Fibroblast of lung (primary cell): ENCODE measurements around the gene CLNK. TPM values are rescaled to one million over a fixed set of nuclear protein-coding genes. Genes with fewer than 3 reads are reported as not detected.

ENCODE experiments used
- DNase-seq, 2 donors: peaks; one replicate each; pipeline versions ENCODE4 v3.0.0 to v3.0.0-alpha.2; 2010; ENCODE audit warnings: low read depth in 2 of 2
- H2AFZ ChIP-seq: 2 replicates; pipeline ENCODE4 v1.5.1; 2012; ENCODE audit warnings: low read length, control low read depth, inconsistent platforms
- H3K27ac ChIP-seq: 2 replicates; pipeline ENCODE4 v1.5.1; 2011; ENCODE audit warnings: low read length, control low read depth; ENCODE audit not compliant: insufficient read depth
- H3K27me3 ChIP-seq: 2 replicates; pipeline ENCODE4 v1.5.1; 2011; ENCODE audit warnings: mild to moderate bottlenecking, low read length; ENCODE audit not compliant: control insufficient read depth, insufficient read depth
- H3K36me3 ChIP-seq: 2 replicates; pipeline ENCODE4 v1.5.1; 2011; ENCODE audit warnings: low read length; ENCODE audit not compliant: control insufficient read depth, insufficient read depth
- H3K4me1 ChIP-seq: 2 replicates; pipeline ENCODE4 v1.5.1; 2011; ENCODE audit warnings: low read length; ENCODE audit not compliant: control insufficient read depth, insufficient read depth; ENCODE audit errors: extremely low read depth
- H3K4me2 ChIP-seq: 2 replicates; pipeline ENCODE4 v1.5.1; 2011; ENCODE audit warnings: low read length, control low read depth; ENCODE audit not compliant: insufficient read depth; ENCODE audit errors: extremely low read depth
- H3K4me3 ChIP-seq, 4 experiments: fragments of 200-600 bp in 1 of 4; sonication (generic) in 1 of 4; replicated peaks in 1 of 4; 2 replicates each; pipeline ENCODE4 v1.5.1; 2011 to 2016; ENCODE audit warnings: low read length in 4 of 4, low read depth in 3 of 4, mild to moderate bottlenecking in 3 of 4, control low read depth in 2 of 4, inconsistent platforms in 1 of 4, mixed read lengths in 1 of 4; ENCODE audit not compliant: insufficient read depth in 1 of 4; ENCODE audit errors: control extremely low read depth in 1 of 4
- H3K79me2 ChIP-seq: 2 replicates; pipeline ENCODE4 v1.5.1; 2012; ENCODE audit warnings: mild to moderate bottlenecking, low read length, inconsistent platforms; ENCODE audit not compliant: control insufficient read depth, insufficient read depth
- H3K9ac ChIP-seq: 2 replicates; pipeline ENCODE4 v1.5.1; 2011; ENCODE audit warnings: mild to moderate bottlenecking, low read length, control low read depth; ENCODE audit not compliant: insufficient read depth
- H3K9me3 ChIP-seq: 2 replicates; pipeline ENCODE4 v1.5.1; 2012; ENCODE audit warnings: low read depth, low read length; ENCODE audit not compliant: control insufficient read depth, insufficient read depth
- H4K20me1 ChIP-seq: 2 replicates; pipeline ENCODE4 v1.5.1; 2011; ENCODE audit warnings: low read length; ENCODE audit not compliant: control insufficient read depth, insufficient read depth; ENCODE audit errors: extremely low read depth
- EZH2 ChIP-seq: IDR thresholded peaks from 2 replicates; pipeline ENCODE4 v1.5.1; 2012; ENCODE audit warnings: low read length, control low read depth, mild to moderate bottlenecking; ENCODE audit errors: missing control alignments
- polyA plus RNA-seq, 2 donors: library from polyadenylated mRNA; depleted of rRNA in 1 of 2; stranded (reverse) in 1 of 2; unstranded in 1 of 2; fragments of >200 nt; gene quantifications; 2 replicates each; pipeline ENCODE4 v1.2.1, GENCODE V29; 2011 to 2012; ENCODE audit warnings: missing spikeins in 1 of 2
- total RNA-seq: library from RNA; depleted of rRNA; stranded (reverse); fragments of >200 nt; gene quantifications from 2 replicates; pipeline ENCODE4 v1.2.1, GENCODE V29; 2014
- TF ChIP-seq, protein P1 (sequence below), 2 donors: IDR thresholded peaks in 1 of 2; conservative IDR thresholded peaks in 1 of 2; 1 replicate in 1 of 2; 2 replicates in 1 of 2; pipeline ENCODE4 v1.5.1; 2011 to 2012; ENCODE audit warnings: low read length in 2 of 2, control low read depth in 1 of 2, inconsistent platforms in 1 of 2, low read depth in 1 of 2, mild to moderate bottlenecking in 1 of 2

The CLNK gene
- total and polyA plus RNA-seq, 2 donors (not counting 1 experiment from before 2014, with no cell fraction given), result not detected

DNA sequence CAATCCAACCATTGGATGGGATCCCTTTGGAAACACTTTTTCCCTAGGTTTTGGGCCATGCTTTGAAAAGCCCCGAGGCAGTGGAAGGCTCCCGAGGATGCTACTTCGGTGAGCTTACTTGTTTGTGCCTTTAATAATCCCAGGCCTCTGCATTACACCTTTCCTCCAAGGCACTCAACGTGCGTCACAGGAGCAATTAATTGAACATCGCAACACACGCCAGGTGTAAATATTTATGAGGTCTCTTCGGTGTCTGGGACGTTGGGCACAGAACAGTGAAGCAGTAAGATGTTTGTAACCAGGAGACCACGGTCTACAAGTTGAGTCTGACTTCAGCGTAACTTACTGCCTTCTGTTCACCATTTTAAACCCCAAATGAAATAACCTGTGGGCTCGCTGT lies 97.3 kb downstream of the CLNK start:
- H3K9me3 ChIP-seq, result no peaks in the 10 kb centered on the region
- no peak overlapping the region for H3K4me3 ChIP-seq
- H3K4me2 ChIP-seq, result no peak overlapping the region
- no peaks in the 10 kb centered on the region for H3K79me2 ChIP-seq
- no peaks in the 10 kb centered on the region for H4K20me1 ChIP-seq
- H3K36me3 ChIP-seq, result no peaks in the 10 kb centered on the region
- H2AFZ ChIP-seq, result no peak overlapping the region
- H3K9ac ChIP-seq, result no peak overlapping the region
- H3K4me1 ChIP-seq, result peaks cover 10% of the 10 kb centered on the region
- TF ChIP-seq, protein P1, sequence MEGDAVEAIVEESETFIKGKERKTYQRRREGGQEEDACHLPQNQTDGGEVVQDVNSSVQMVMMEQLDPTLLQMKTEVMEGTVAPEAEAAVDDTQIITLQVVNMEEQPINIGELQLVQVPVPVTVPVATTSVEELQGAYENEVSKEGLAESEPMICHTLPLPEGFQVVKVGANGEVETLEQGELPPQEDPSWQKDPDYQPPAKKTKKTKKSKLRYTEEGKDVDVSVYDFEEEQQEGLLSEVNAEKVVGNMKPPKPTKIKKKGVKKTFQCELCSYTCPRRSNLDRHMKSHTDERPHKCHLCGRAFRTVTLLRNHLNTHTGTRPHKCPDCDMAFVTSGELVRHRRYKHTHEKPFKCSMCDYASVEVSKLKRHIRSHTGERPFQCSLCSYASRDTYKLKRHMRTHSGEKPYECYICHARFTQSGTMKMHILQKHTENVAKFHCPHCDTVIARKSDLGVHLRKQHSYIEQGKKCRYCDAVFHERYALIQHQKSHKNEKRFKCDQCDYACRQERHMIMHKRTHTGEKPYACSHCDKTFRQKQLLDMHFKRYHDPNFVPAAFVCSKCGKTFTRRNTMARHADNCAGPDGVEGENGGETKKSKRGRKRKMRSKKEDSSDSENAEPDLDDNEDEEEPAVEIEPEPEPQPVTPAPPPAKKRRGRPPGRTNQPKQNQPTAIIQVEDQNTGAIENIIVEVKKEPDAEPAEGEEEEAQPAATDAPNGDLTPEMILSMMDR (conservative IDR thresholded peaks at IDR 0.05 in 1 of 2, IDR thresholded peaks at IDR 0.05 in 1 of 2; ENCODE audit: low read depth in 1 of 2, low read length in 2 of 2), result no peak
- no peak for TF ChIP-seq EZH2
- H3K27ac ChIP-seq, result no peak overlapping the region
- H3K27me3 ChIP-seq, result no peaks in the 10 kb centered on the region
- no peak for DNase-seq

DNA sequence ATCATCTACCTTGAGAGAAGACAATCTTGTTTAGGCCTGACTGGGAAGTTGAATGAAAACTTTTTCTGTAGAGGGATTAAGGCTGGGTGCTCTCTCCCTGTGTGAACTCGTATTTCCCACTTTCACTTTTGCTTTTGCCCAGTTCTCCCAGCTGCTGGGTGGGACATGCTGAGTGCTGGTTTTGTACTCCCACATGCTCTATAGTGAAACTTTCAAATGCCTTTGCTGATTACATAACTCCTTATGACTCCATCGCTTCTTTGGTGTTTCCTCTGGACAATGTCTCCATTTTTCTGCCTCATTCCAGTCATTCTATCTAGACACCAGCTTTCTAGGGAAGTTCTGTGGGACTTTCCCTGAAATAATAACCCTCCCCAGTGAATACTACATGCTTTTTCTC lies 100.5 kb downstream of the CLNK start:
- H3K79me2 ChIP-seq, result no peaks in the 10 kb centered on the region
- H4K20me1 ChIP-seq, result no peaks in the 10 kb centered on the region
- no peaks in the 10 kb centered on the region for H3K4me1 ChIP-seq
- H3K27ac ChIP-seq, result no peak overlapping the region
- peak; percentile 81 to 93 for DNase-seq
- no peaks in the 10 kb centered on the region for H3K27me3 ChIP-seq
- H3K9ac ChIP-seq, result no peak overlapping the region
- no peak for TF ChIP-seq EZH2
- TF ChIP-seq, protein P1 (conservative IDR thresholded peaks at IDR 0.05 in 1 of 2, IDR thresholded peaks at IDR 0.05 in 1 of 2; ENCODE audit: low read depth in 1 of 2, low read length in 2 of 2), result no peak
- peak overlapping the region; percentile 56 for H3K4me2 ChIP-seq
- H2AFZ ChIP-seq, result peak overlapping the region; percentile 31
- no peaks in the 10 kb centered on the region for H3K9me3 ChIP-seq
- H3K4me3 ChIP-seq, result peak overlapping the region in 3 of 4 experiments; percentile 23 to 26 (median 24)
- H3K36me3 ChIP-seq, result no peaks in the 10 kb centered on the region

DNA sequence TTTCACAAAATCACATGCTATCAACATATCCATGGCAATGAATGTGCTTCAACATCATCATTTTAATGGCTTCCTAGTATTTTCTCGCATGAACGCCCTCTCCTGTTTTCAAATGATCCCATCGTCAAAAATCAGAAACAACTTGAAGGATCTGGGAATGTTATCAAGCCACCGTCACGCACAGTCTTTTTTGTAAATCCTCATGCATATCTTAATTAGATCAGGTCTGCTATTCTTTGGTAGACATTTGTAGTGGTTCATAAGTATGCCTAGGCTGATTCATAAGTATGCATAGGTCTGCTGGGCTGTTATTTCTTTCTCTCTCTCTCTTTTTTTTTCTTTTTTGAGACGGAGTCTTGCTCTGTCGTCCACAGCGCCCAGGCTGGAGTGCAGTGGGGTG lies 101.6 kb downstream of the CLNK start:
- H4K20me1 ChIP-seq, result no peaks in the 10 kb centered on the region

More for the DNA sequence above, 101.6 kb downstream of the CLNK start:
- peak in 1 of 2 donors; percentile 68 for DNase-seq
- H2AFZ ChIP-seq, result no peak overlapping the region
- H3K9me3 ChIP-seq, result no peaks in the 10 kb centered on the region
- TF ChIP-seq EZH2, result no peak
- TF ChIP-seq, protein P1 (conservative IDR thresholded peaks at IDR 0.05 in 1 of 2, IDR thresholded peaks at IDR 0.05 in 1 of 2; ENCODE audit: low read depth in 1 of 2, low read length in 2 of 2), result no peak
- H3K79me2 ChIP-seq, result no peaks in the 10 kb centered on the region
- H3K36me3 ChIP-seq, result no peaks in the 10 kb centered on the region
- no peak overlapping the region for H3K27ac ChIP-seq
- no peak overlapping the region for H3K4me3 ChIP-seq
- no peak overlapping the region for H3K9ac ChIP-seq
- no peaks in the 10 kb centered on the region for H3K4me1 ChIP-seq
- no peak overlapping the region for H3K4me2 ChIP-seq
- H3K27me3 ChIP-seq, result no peaks in the 10 kb centered on the region
